Measurements from ENCODE around the gene LHPP. TPM values are rescaled to one million over a fixed set of nuclear protein-coding genes. Genes with fewer than 3 reads are reported as not detected.

The LHPP gene
- total and polyA plus RNA-seq, 2 experiments from 2014 or later: 27.4 to 40.2 TPM

- no peaks in the 10 kb centered on the region for H3K79me2 ChIP-seq (replicated peaks; ENCODE audit: insufficient read depth)
- peak; percentile 50 for ATAC-seq
- H3K27ac ChIP-seq (ENCODE audit: low read depth): no peak overlapping the region
- no peak overlapping the region for H3K4me2 ChIP-seq
- H3K4me1 Mint-ChIP-seq: no peaks in the 10 kb centered on the region; the same call in 2 of the 3 replicates
- DNase-seq (ENCODE audit: low spot score): no peak
- peaks cover 5% of the 10 kb centered on the region for H3K27me3 Mint-ChIP-seq (ENCODE audit: insufficient read depth, low read depth, poor library complexity)
- no peak for TF ChIP-seq EZH2 (IDR thresholded peaks at IDR 0.05; ENCODE audit: low read depth, unreplicated experiment)
- TF ChIP-seq, protein P1, sequence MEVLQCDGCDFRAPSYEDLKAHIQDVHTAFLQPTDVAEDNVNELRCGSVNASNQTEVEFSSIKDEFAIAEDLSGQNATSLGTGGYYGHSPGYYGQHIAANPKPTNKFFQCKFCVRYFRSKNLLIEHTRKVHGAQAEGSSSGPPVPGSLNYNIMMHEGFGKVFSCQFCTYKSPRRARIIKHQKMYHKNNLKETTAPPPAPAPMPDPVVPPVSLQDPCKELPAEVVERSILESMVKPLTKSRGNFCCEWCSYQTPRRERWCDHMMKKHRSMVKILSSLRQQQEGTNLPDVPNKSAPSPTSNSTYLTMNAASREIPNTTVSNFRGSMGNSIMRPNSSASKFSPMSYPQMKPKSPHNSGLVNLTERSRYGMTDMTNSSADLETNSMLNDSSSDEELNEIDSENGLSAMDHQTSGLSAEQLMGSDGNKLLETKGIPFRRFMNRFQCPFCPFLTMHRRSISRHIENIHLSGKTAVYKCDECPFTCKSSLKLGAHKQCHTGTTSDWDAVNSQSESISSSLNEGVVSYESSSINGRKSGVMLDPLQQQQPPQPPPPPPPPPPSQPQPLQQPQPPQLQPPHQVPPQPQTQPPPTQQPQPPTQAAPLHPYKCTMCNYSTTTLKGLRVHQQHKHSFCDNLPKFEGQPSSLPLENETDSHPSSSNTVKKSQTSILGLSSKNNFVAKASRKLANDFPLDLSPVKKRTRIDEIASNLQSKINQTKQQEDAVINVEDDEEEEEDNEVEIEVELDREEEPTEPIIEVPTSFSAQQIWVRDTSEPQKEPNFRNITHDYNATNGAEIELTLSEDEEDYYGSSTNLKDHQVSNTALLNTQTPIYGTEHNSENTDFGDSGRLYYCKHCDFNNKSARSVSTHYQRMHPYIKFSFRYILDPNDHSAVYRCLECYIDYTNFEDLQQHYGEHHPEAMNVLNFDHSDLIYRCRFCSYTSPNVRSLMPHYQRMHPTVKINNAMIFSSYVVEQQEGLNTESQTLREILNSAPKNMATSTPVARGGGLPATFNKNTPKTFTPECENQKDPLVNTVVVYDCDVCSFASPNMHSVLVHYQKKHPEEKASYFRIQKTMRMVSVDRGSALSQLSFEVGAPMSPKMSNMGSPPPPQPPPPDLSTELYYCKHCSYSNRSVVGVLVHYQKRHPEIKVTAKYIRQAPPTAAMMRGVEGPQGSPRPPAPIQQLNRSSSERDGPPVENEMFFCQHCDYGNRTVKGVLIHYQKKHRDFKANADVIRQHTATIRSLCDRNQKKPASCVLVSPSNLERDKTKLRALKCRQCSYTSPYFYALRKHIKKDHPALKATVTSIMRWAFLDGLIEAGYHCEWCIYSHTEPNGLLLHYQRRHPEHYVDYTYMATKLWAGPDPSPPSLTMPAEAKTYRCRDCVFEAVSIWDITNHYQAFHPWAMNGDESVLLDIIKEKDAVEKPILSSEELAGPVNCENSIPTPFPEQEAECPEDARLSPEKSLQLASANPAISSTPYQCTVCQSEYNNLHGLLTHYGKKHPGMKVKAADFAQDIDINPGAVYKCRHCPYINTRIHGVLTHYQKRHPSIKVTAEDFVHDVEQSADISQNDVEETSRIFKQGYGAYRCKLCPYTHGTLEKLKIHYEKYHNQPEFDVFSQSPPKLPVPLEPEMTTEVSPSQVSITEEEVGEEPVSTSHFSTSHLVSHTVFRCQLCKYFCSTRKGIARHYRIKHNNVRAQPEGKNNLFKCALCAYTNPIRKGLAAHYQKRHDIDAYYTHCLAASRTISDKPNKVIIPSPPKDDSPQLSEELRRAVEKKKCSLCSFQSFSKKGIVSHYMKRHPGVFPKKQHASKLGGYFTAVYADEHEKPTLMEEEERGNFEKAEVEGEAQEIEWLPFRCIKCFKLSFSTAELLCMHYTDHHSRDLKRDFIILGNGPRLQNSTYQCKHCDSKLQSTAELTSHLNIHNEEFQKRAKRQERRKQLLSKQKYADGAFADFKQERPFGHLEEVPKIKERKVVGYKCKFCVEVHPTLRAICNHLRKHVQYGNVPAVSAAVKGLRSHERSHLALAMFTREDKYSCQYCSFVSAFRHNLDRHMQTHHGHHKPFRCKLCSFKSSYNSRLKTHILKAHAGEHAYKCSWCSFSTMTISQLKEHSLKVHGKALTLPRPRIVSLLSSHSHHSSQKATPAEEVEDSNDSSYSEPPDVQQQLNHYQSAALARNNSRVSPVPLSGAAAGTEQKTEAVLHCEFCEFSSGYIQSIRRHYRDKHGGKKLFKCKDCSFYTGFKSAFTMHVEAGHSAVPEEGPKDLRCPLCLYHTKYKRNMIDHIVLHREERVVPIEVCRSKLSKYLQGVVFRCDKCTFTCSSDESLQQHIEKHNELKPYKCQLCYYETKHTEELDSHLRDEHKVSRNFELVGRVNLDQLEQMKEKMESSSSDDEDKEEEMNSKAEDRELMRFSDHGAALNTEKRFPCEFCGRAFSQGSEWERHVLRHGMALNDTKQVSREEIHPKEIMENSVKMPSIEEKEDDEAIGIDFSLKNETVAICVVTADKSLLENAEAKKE (CRISPR knock-in tag; IDR thresholded peaks at IDR 0.05): no peak
- TF ChIP-seq ETS1 (IDR thresholded peaks at IDR 0.05): no peak
- no peak for TF ChIP-seq STAT1 (IDR thresholded peaks at IDR 0.05; ENCODE audit: unreplicated experiment)
- TF ChIP-seq NANOG (IDR thresholded peaks at IDR 0.05; ENCODE audit: borderline replicate concordance): no peak
- TF ChIP-seq ZNF114 (CRISPR knock-in tag; IDR thresholded peaks at IDR 0.05): no peak
- no peak for TF ChIP-seq POLR2AphosphoS5 (IDR thresholded peaks at IDR 0.05; ENCODE audit: low read depth)
- TF ChIP-seq, protein P2, sequence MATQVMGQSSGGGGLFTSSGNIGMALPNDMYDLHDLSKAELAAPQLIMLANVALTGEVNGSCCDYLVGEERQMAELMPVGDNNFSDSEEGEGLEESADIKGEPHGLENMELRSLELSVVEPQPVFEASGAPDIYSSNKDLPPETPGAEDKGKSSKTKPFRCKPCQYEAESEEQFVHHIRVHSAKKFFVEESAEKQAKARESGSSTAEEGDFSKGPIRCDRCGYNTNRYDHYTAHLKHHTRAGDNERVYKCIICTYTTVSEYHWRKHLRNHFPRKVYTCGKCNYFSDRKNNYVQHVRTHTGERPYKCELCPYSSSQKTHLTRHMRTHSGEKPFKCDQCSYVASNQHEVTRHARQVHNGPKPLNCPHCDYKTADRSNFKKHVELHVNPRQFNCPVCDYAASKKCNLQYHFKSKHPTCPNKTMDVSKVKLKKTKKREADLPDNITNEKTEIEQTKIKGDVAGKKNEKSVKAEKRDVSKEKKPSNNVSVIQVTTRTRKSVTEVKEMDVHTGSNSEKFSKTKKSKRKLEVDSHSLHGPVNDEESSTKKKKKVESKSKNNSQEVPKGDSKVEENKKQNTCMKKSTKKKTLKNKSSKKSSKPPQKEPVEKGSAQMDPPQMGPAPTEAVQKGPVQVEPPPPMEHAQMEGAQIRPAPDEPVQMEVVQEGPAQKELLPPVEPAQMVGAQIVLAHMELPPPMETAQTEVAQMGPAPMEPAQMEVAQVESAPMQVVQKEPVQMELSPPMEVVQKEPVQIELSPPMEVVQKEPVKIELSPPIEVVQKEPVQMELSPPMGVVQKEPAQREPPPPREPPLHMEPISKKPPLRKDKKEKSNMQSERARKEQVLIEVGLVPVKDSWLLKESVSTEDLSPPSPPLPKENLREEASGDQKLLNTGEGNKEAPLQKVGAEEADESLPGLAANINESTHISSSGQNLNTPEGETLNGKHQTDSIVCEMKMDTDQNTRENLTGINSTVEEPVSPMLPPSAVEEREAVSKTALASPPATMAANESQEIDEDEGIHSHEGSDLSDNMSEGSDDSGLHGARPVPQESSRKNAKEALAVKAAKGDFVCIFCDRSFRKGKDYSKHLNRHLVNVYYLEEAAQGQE (IDR thresholded peaks at IDR 0.05; ENCODE audit: unreplicated experiment): no peak
- no peak for TF ChIP-seq JUNB (IDR thresholded peaks at IDR 0.05; ENCODE audit: unreplicated experiment)
- no peak for TF ChIP-seq ZNF331 (CRISPR knock-in tag; IDR thresholded peaks at IDR 0.05; ENCODE audit: low read depth)
- no peak for TF ChIP-seq EZH2phosphoT487 (IDR thresholded peaks at IDR 0.05; ENCODE audit: unreplicated experiment)
- no peak for TF ChIP-seq CREB1 (CRISPR knock-in tag; IDR thresholded peaks at IDR 0.05; ENCODE audit: low read depth)
- TF ChIP-seq CTCF (conservative IDR thresholded peaks at IDR 0.05; ENCODE audit: low read depth in 2 of 2): no peak
- no peaks in the 10 kb centered on the region for H3F3A ChIP-seq (replicated peaks; ENCODE audit: low read depth)
- H3K36me3 Mint-ChIP-seq (ENCODE audit: low read depth): no peaks in the 10 kb centered on the region
- no peaks in the 10 kb centered on the region for H3K4me1 ChIP-seq (ENCODE audit: insufficient read depth)
- peaks cover 3% of the 10 kb centered on the region for H3K9me3 Mint-ChIP-seq
- H3K9me2 ChIP-seq (ENCODE audit: insufficient read depth): no peaks in the 10 kb centered on the region
- no peak overlapping the region for H3K4me3 Mint-ChIP-seq
- no peak overlapping the region for H2AFZ ChIP-seq
- H3K27ac Mint-ChIP-seq: no peak overlapping the region
- no peaks in the 10 kb centered on the region for H4K20me1 ChIP-seq (replicated peaks; ENCODE audit: insufficient read depth)
- H3K27me3 ChIP-seq (ENCODE audit: insufficient read depth): no peaks in the 10 kb centered on the region
- no peaks in the 10 kb centered on the region for H3K36me3 ChIP-seq (ENCODE audit: insufficient read depth)
- H3K4me3 ChIP-seq: no peak overlapping the region
Observed at GRCh38 chr10:124586142-124586541, 124.5 kb downstream of the LHPP start.

Measured in GM23338 (cell line).